ENCODE data around the gene LRRC36.
"Not testable (repeated sequence)": the region's sequence is repeated elsewhere in the genome, so short reads cannot be mapped to it uniquely, and the experiment has no call there.

The LRRC36 gene

DNA sequence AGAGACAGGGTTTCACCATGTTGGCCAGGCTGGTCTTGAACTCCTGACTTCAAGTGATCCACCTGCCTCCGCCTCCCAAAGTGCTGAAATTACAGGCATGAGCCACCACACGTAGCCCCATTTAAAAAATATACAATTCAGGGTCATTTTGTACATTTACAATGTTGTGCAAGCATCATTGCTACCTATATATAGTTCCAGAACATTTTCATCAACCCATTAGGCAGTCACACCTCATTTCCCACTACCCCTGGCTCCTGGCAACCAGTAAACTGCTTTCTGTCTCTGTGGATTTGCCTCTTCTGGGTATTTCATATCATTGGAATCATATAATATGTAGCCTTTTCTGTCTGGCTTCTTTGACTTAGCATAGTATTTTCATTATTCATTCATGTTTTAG, 6.7 kb downstream of the LRRC36 start:
- no peak for DNase-seq
- in situ Hi-C loops (cut with MboI; ENCODE audit: low pct_unique_long_range_greater_than_20kb, low sequenced_read_pairs) = no loop called here

DNA sequence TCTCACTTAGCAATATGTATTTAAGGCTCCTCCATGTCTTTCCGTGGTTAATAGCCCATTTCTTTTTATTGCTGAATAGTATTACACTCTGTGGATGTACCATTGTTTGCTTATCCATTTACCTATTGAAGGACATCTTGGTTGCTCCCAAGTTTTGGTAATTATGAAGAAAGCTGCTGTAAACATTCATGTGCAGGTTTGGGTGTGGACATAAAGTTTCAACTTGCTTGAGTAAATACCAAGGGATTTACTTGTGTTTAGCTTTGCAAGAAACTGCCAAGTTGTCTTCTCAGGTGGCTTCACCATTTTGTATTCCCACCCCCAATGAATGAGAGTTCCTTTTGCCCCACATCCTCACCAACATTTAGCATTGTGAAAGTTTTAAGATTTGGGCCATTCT, 9.5 kb downstream of the LRRC36 start:
- in situ Hi-C loops (cut with MboI; ENCODE audit: low pct_unique_long_range_greater_than_20kb, low sequenced_read_pairs) = no loop called here
- no peak for DNase-seq

DNA sequence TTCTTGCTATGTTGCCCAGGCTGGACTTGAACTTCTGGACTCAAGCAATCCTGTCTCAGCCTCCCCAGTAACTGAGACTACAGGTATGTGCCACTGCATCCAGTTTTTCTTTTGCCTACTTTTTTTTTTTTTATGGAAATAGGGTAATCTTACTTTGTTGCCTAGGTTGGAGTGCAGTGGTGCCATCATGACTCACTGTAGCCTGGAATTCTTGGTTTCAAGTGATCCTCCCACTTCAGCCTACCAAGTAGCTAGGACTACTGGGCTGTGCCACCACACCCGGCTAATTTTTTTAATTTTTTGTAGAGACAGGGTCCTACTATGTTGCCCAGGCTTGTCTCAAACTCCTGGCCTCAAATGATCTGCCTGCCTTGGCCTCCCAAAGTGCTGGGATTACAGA, 10.0 kb downstream of the LRRC36 start:
- in situ Hi-C loops (cut with MboI; ENCODE audit: low pct_unique_long_range_greater_than_20kb, low sequenced_read_pairs) = no loop called here
- no peak for DNase-seq

DNA sequence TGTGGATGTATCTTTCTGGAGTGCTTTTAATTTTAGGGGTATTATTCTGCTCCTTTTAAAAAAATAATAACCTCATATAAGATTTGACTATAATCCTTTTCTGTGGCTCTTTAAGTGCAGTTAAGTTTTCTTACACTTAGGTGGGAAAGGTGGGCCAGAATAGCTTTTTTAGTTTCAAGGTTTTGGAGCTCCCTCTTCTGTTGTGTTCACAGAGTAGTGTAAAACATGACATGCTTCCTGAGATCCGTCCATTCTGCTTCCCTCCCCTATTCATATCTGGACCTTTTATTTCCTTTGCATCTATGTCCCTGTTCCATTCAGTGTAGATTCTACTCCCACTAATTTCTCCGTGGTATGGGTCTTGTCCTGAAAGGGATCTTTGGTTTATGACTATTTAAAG, 12.8 kb downstream of the LRRC36 start:
- peak; percentile 29 for DNase-seq

DNA sequence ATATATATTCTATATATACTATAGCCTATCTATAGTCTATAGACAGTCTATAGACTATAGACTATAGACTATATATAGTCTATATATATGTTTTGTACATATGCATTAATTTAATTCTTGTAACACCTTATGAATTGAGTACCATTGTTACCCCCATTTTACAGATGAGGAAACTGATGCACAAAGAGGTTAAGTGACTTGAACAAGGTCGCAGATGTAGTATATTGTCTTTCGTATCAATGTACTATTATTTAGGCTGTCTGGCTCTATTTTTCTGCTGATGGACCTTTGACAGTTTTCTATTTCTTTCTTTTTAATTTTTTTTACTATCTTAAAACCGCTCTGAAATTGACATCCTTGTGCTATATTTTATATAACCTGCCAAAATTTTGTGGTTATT, 14.6 kb downstream of the LRRC36 start:
- in situ Hi-C loops (cut with MboI; ENCODE audit: low pct_unique_long_range_greater_than_20kb, low sequenced_read_pairs) = no loop called here
- no peak for DNase-seq

More for the DNA sequence above, 12.8 kb downstream of the LRRC36 start:
- in situ Hi-C loops (cut with MboI; ENCODE audit: low pct_unique_long_range_greater_than_20kb, low sequenced_read_pairs) = no loop called here

DNA sequence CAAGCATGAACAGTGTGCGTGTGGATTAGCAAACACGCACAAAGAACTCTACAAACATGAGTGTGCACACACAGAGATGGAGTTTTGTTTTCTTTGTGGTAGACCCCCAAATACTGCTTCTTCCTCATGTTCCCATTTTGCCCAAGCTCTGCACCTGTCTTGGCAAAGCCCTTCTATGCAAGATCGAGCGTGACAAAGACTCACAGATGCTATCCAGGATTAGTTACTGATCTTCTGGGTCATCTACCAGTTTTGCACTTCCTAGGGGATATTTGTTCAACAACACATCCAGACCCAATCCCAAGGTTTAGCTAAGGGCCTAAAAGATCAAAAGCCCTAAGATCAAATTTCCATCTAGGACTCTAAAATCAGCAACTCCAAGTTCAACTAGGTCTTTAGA, 16.0 kb downstream of the LRRC36 start:
- in situ Hi-C loops (cut with MboI; ENCODE audit: low pct_unique_long_range_greater_than_20kb, low sequenced_read_pairs) = no loop called here
- DNase-seq = no peak

DNA sequence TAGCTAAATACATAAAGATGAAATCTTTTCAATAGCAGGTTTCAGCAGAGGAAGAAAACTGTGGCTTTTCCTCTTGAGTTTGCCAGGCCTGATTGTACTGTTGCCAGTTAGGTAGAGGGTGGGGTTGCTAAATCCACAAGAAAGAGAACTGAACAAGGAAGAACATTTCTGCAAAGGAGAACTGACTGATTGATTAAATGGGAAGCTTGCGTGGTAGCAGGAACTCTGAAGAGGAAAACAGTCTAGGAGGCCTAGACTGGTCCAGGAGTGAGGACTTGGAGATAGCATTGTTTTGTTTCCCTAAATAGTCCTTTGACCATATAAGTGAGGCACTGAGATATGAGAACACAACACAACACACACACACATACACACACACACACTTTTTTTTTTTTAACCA, 18.8 kb downstream of the LRRC36 start:
- DNase-seq = no peak
- in situ Hi-C loops (cut with MboI; ENCODE audit: low pct_unique_long_range_greater_than_20kb, low sequenced_read_pairs) = no loop called here

DNA sequence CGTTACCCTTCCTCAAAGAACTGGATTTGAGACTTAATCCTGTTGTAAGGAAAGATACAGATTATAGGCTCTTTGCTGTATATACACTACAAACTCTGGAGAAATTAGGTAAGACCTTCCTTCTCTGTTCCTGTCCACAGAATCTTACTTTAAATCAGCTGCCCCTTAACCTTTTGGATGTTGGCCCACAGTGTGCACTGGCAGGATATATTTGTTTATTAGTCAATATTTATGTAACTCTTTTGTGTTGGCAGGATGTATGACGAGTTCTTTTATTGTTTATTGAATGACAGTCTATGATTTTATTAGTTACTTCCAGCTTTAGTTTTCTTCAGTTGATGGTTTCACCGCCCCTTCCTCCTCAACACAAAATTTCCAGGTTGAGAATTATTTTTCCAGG, 19.7 kb downstream of the LRRC36 start:
- in situ Hi-C loops (cut with MboI; ENCODE audit: low pct_unique_long_range_greater_than_20kb, low sequenced_read_pairs) = no loop called here
- no peak for DNase-seq

DNA sequence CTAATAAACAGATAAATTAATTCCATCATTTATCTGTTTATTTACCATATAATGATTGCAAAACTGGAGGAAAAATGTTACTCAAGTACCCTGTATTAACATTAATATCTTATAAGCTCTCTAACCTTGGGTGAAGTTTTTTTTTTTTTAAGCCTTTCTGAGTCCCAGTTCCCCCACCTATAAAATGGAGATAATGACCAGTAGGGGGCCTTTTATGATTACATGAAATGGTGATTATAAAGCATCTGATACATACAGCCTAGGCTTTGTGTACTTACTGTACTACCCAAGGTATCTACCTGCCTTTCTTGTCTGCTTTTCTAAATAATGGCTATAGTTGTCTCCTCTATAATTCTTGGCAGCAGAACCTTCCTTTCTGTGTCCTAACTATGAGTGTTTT, 22.6 kb downstream of the LRRC36 start:
- peak; percentile 60 for DNase-seq
- in situ Hi-C loops (cut with MboI; ENCODE audit: low pct_unique_long_range_greater_than_20kb, low sequenced_read_pairs) = no loop called here

DNA sequence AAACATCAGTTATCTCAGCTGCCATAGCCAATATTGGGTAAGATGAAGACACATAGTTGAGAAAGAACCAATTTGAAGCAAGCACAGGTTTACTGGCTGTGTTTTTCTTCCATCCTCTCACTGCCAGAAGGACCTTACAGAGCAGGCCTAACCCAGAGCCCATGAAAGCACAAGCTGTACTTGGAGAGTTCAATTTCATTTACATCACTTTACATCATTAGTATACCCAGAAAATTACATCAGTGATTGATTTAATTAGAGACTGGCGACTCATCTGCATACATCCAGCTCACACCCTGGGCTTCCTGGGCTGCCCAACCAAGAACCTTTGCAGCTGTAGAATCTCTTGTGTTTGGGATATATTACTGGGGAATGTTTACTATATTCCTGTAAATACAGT, 23.7 kb downstream of the LRRC36 start:
- in situ Hi-C loops (cut with MboI; ENCODE audit: low pct_unique_long_range_greater_than_20kb, low sequenced_read_pairs) = no loop called here
- no peak for DNase-seq

DNA sequence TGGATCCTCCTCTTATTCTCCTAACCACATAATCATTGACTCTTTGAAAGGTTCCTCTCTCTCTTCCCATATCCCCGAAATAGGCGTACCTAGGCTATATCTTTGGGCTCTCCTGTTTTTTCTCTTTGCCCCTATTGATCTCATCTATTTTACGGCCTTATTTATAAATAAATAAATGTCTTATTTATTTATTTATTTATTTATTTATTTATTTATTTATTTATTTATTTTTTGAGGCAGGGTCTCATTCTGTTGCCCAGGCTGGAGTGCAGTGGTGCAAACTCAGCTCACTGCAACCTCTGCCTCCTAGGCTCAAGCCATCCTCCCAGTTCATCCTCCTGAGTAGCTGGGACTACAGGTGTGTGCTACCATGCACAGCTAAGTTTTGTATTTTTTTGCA, 25.8 kb downstream of the LRRC36 start:
- DNase-seq; in situ Hi-C loops (cut with MboI; ENCODE audit: low pct_unique_long_range_greater_than_20kb, low sequenced_read_pairs): not testable (repeated sequence)

DNA sequence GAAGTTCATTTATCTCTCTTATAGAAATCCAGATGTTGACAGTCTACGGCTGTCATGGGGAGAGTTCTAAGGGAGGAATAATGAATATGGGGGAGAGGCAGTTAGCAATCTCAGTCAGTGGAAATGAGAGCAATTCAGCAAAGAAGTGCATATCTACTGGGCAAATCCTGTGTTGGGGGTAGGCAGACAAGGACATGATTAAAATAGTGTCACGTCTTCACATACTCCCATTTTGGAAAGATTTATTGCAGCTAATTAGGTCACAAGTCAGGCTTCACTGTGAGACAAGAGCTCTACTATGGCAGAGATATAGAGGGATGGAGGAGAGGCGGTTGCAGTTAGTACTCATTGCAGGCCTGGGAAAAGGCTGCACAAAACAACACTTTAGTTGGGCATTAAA, 29.8 kb downstream of the LRRC36 start:
- no peak for DNase-seq
- in situ Hi-C loops (cut with MboI; ENCODE audit: low pct_unique_long_range_greater_than_20kb, low sequenced_read_pairs) = no loop called here

DNA sequence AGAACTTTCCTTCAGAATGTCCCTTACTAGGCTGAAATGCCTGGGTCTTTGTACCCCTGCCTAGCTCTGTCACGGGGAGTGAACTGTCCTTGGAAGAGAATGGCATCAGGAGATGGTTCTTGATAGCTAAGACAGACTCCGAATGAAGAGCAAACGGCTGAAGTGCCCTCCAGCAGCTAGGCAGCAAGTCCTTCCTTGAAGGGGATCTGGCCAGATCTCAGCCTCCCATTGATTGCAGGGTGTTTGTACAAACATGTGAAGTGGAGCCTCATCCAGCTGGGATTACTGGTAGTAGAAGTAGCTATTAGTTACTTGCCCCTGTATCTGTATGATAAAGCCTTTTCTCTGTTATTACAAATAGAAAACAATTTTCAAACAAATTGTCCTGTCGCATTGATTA, 30.9 kb downstream of the LRRC36 start:
- DNase-seq = no peak
- in situ Hi-C loops (cut with MboI; ENCODE audit: low pct_unique_long_range_greater_than_20kb, low sequenced_read_pairs) = no loop called here

DNA sequence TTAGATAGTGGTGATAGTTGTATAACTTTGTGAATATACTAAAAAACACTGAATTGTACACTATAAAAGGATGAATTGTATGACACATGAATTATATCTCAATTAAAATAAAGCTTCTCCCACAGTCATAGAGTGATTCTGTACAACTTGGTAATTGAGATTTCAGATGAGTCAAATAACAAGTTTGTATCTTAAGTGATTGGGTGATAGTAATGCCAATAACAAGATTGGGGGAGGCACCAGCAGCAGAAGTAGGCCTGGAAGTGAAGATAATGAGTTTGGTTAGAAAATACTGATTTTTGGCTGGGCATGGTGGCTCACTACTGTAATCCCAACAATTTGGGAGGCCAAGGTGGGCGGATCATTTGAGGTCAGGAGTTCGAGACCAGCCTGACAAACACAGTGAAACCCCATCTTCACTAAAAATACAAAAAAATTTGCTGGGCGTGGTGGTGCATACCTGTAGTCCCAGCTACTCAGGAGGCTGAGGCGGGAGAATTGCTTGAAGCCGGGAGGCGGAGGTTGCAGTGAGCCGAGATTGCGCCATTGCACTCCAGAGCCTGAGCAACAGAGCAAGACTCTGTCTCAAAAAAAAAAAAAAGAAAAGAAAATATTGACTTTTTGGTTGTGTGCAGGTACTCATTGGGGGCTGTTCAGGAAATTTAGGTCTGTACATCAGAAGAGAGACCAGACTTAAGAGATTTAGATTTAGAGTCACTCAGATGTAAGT, 33.1 kb downstream of the LRRC36 start:
- DNase-seq; in situ Hi-C loops (cut with MboI; ENCODE audit: low pct_unique_long_range_greater_than_20kb, low sequenced_read_pairs): not testable (repeated sequence)

DNA sequence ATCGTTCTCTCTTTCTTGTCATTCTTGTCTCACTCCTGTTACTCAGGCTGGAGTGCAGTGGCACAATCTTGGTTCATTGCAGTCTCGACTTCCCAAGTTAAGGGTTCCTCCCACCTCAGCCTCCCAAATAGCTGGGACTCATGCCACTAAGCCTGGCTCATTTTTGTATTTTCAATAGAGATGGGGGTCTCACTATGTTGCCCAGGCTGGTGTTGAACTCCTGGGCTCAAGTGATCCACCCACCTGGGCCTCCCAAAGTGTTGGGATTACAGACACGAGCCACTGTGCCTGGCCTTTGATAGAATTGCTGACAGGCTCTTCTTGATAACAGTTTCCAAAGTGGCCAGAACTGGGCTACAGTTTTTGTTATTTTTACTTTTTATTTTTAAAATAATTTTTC, 34.4 kb downstream of the LRRC36 start:
- DNase-seq = no peak
- in situ Hi-C loops (cut with MboI; ENCODE audit: low pct_unique_long_range_greater_than_20kb, low sequenced_read_pairs) = no loop called here

DNA sequence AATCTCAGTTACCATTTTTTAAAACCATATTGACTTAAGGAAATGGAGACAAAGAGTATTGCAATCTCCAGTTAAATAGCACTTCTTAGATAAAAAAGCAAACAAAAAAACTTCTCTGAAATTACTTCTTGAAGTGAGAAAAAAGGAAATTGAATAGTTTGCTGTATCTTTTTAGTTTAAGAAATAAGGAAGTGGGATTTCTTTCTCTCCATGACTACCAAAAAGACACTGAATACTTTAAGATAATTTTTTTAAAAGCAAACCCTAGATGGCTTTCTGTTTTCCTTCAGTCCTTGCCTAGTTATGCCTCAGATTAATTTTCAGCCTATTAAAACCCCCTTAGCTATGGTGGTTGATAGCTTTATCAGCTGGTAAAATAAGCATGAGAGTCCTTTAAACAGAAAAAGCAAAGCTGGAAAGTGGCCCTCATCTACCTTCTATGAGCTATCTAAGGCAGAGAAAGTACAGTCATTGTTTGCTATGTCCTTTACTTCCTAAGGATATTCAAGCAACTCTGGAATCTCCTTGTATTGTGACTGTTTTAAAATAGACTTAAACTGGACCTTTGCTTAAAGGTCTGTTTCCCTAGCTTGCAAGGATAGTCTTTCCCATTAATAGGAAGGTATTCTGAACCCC, 38.1 kb downstream of the LRRC36 start:
- in situ Hi-C loops (cut with MboI; ENCODE audit: low pct_unique_long_range_greater_than_20kb, low sequenced_read_pairs) = no loop called here
- DNase-seq = peak; percentile 32

DNA sequence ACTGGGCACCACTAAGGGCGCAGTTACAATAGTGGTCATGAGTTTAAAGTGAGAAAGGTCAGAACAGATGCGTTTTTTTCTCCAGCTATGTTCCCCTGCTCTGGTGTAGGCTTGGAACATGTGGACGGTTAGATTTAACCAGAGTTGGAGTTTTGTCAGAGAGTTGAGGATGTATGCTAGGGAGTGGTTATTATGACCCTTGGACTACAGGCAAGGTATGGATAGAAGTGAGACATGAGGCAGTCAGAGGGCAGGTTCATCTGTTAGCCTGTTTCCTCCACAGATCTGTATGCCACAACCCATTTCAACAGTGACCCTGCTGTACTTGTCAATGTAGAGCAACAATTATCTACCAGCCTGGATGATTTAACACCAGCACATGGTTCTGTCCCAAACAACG, 44.0 kb downstream of the LRRC36 start:
- no peak for DNase-seq
- in situ Hi-C loops (cut with MboI; ENCODE audit: low pct_unique_long_range_greater_than_20kb, low sequenced_read_pairs) = no loop called here

DNA sequence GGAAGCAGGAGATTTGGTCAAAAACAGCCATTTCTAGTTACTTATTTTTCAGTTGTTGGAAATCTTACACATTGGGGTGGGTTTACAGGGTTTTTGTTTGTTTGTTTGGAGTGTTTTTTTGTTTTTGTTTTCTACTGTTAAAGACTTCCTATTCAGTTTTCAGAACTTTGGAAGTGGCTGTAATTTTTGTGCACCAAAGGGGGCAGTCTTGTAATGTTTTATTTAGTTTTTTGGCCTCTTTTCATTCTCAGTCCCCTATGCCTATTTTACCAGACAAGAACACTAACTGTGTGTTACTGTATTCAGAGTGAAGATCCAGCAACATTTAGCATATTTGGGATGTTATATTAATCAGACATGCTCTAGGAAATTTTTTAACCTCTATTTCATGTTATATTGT, 46.0 kb downstream of the LRRC36 start:
- DNase-seq = peak; percentile 40

DNA sequence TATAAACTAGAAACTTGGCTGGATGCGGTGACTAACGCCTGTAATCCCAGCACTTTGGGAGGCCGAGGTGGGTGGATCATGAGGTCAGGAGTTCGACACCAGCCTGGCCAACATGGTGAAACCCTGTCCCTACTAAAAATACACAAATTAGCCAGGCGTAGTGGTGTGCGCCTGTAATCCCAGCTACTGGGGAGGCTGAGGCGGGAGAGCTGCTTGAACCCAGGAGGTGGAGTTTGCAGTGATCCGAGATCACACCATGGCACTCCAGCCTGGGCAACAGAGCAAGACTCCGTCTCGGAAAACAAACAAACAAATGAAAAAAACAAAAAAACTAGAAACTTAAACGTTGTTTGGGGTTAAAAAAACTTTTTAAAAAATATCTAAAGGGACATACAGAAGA, 49.4 kb downstream of the LRRC36 start:
- in situ Hi-C loops (cut with MboI; ENCODE audit: low pct_unique_long_range_greater_than_20kb, low sequenced_read_pairs); DNase-seq: not testable (repeated sequence)

More for the DNA sequence above, 46.0 kb downstream of the LRRC36 start:
- in situ Hi-C loops (cut with MboI; ENCODE audit: low pct_unique_long_range_greater_than_20kb, low sequenced_read_pairs) = no loop called here

DNA sequence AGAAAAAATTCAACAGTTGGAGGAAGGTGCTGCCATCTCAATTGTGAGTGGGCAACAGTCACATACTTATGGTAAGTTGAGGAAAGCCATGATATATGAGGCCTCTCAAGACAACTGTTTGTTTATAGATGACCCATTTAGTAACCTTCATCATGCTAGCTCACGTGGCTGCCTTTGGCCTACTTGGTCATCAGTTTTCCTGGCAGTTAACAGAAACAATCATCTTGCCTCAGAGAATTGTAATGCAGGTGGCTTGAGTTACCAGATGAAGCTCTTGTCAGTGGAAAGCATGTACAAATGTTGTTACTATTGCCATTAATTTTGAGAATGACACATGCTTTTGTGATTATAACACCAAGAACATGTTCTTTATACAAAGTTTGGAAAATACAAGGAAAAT, 52.0 kb downstream of the LRRC36 start:
- in situ Hi-C loops (cut with MboI; ENCODE audit: low pct_unique_long_range_greater_than_20kb, low sequenced_read_pairs) = no loop called here
- DNase-seq = no peak

DNA sequence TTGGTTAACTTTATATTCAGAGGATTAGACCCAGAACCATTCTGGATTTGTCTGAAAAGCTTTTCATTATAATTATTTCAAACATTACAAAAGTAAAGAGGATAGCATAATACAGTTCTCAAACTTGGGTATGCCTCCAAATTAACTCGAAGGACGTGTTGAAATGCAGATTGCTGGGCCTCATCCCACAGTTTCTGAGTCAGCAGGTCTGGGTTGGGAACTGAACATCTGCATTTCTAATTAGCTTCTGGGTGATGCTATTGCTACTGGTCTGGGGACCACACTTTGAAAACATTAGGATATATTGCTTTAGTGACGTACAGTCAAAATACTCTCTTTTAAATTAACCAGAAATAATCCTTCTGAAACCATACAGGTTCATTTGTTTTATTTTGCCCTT, 56.7 kb downstream of the LRRC36 start:
- no peak for DNase-seq
- in situ Hi-C loops (cut with MboI; ENCODE audit: low pct_unique_long_range_greater_than_20kb, low sequenced_read_pairs) = no loop called here

Measured in KBM-7 (cell line).